Right ventricle myocardium superior (tissue), 1 donor: ENCODE results near the gene STAT5A. TPM values are rescaled to one million over a fixed set of nuclear protein-coding genes. Genes with fewer than 3 reads are reported as not detected.
"Not testable (repeated sequence)": the region's sequence is repeated elsewhere in the genome, so short reads cannot be mapped to it uniquely, and the experiment has no call there.

ENCODE experiments used
- ATAC-seq: fragments of 200-7000 bp; cut with Tn5 transposase; one replicate; pipeline ENCODE4 v1.9.1; 2020; ENCODE audit warnings: mild to moderate bottlenecking; ENCODE audit not compliant: poor library complexity
- DNase-seq: peaks from one replicate; pipeline ENCODE4 v3.0.0-alpha.2; 2020
- intact Hi-C: fragments of 100-400 bp; cut with DNase I; formaldehyde crosslinking; loops from one replicate; pipeline ENCODE4 v1.11.2; 2022
- total RNA-seq: library from RNA; stranded (reverse); fragmentation: NEBNext Ultra II Directional; extraction: Animal tissue kit (Norgen Biotek cat#: 25700); gene quantifications from one replicate; pipeline ENCODE4 v1.2.1, GENCODE V29; 2021
- donor health status: DM: no; HTN: yes; CAD: no; lungs with severe emphysema.

The STAT5A gene
- total RNA-seq, 1 donor from 2014 or later: 14.9 TPM

GRCh38 chr17:42345396-42346073 is 57.2 kb downstream of the STAT5A start:
- ATAC-seq (no peak), DNase-seq (no peak)
- intact Hi-C loops: no loop called here

GRCh38 chr17:42346481-42346880 is 58.2 kb downstream of the STAT5A start:
- intact Hi-C loops: no loop called here
- no peak for ATAC-seq
- DNase-seq: no peak

- intact Hi-C loops: no loop called here
- DNase-seq (no peak), ATAC-seq (peak; percentile 25)
Measured at GRCh38 chr17:42347198-42347597, 58.9 kb downstream of the STAT5A start.

- intact Hi-C loops: no loop called here
- DNase-seq: no peak
- ATAC-seq: peak; percentile 19
Measured at GRCh38 chr17:42347606-42348005, 59.3 kb downstream of the STAT5A start.

GRCh38 chr17:42348104-42348503 is 59.8 kb downstream of the STAT5A start:
- intact Hi-C loops: no loop called here
- no peak for DNase-seq
- ATAC-seq: no peak

- intact Hi-C loops: no loop called here
- DNase-seq (no peak), ATAC-seq (no peak)
Measured at GRCh38 chr17:42354956-42355843, 66.9 kb downstream of the STAT5A start.

GRCh38 chr17:42358434-42358833 is 70.1 kb downstream of the STAT5A start:
- ATAC-seq: no peak
- intact Hi-C loops: no loop called here
- no peak for DNase-seq

GRCh38 chr17:42359133-42359532 is 70.8 kb downstream of the STAT5A start:
- ATAC-seq: no peak
- intact Hi-C loops: no loop called here
- no peak for DNase-seq

- ATAC-seq, intact Hi-C loops: not testable (repeated sequence)
- DNase-seq: peak; percentile 48
Measured at GRCh38 chr17:42360388-42360787, 72.1 kb downstream of the STAT5A start.

Other genes with a start within 250 kb of the STAT5A start
- 0.59 TPM for gene C17orf113, start 237.9 kb upstream of the STAT5A start, total RNA-seq
- 0.16 TPM for gene ZNF385C, start 190.0 kb upstream of the STAT5A start, total RNA-seq
- gene DHX58, start 175.8 kb upstream of the STAT5A start, total RNA-seq: 2.5 TPM
- 22.6 TPM for gene KAT2A, start 167.1 kb upstream of the STAT5A start, total RNA-seq
- 0.11 TPM for gene HSPB9, start 165.7 kb upstream of the STAT5A start, total RNA-seq
- 38.6 TPM for gene RAB5C, start 133.5 kb upstream of the STAT5A start, total RNA-seq
- 0.13 TPM for gene KCNH4, start 107.4 kb upstream of the STAT5A start, total RNA-seq
- gene HCRT, start 103.0 kb upstream of the STAT5A start, total RNA-seq: not detected
- 8.1 TPM for gene GHDC, start 94.0 kb upstream of the STAT5A start, total RNA-seq
- gene STAT5B, start 12.1 kb upstream of the STAT5A start, total RNA-seq: 30.0 TPM
- gene STAT3, start 99.9 kb downstream of the STAT5A start, total RNA-seq: 127 TPM
- gene CAVIN1, start 134.8 kb downstream of the STAT5A start, total RNA-seq: 200 TPM
- gene ATP6V0A1, start 170.4 kb downstream of the STAT5A start, total RNA-seq: 29.9 TPM
- 8.3 TPM for gene NAGLU, start 247.7 kb downstream of the STAT5A start, total RNA-seq